GM12873 (cell line): ENCODE measurements around the gene RASSF1.

Experiments
- TF ChIP-seq, protein P1 (sequence below): IDR thresholded peaks from 2 replicates; pipeline ENCODE4 v1.5.1; 2012; ENCODE audit warnings: low read depth, mild to moderate bottlenecking, moderate library complexity, low read length, control low read depth; ENCODE audit not compliant: insufficient read depth; ENCODE audit errors: missing control alignments

RASSF1 gene

DNA sequence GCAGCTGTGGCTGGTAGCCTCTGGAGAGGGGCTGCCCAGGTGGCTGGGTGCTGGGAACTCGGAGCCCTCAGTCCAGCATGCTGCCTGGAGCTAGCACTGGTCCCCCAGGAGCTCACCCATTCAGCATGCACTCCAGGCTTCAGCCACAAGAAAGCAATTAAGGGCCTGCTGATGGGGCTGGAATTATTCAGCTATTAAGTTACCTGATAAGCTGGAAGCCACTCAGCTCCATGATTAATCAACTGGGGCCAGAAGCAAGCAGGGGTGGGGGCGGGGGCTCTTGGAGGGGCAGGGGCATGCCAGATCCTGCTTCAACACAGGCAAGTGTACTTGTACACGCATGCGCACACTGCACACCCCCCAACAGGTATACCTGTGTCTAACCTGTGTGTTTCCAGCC, 40.7 kb upstream of the RASSF1 start:
- TF ChIP-seq, protein P1, sequence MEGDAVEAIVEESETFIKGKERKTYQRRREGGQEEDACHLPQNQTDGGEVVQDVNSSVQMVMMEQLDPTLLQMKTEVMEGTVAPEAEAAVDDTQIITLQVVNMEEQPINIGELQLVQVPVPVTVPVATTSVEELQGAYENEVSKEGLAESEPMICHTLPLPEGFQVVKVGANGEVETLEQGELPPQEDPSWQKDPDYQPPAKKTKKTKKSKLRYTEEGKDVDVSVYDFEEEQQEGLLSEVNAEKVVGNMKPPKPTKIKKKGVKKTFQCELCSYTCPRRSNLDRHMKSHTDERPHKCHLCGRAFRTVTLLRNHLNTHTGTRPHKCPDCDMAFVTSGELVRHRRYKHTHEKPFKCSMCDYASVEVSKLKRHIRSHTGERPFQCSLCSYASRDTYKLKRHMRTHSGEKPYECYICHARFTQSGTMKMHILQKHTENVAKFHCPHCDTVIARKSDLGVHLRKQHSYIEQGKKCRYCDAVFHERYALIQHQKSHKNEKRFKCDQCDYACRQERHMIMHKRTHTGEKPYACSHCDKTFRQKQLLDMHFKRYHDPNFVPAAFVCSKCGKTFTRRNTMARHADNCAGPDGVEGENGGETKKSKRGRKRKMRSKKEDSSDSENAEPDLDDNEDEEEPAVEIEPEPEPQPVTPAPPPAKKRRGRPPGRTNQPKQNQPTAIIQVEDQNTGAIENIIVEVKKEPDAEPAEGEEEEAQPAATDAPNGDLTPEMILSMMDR: no peak

DNA sequence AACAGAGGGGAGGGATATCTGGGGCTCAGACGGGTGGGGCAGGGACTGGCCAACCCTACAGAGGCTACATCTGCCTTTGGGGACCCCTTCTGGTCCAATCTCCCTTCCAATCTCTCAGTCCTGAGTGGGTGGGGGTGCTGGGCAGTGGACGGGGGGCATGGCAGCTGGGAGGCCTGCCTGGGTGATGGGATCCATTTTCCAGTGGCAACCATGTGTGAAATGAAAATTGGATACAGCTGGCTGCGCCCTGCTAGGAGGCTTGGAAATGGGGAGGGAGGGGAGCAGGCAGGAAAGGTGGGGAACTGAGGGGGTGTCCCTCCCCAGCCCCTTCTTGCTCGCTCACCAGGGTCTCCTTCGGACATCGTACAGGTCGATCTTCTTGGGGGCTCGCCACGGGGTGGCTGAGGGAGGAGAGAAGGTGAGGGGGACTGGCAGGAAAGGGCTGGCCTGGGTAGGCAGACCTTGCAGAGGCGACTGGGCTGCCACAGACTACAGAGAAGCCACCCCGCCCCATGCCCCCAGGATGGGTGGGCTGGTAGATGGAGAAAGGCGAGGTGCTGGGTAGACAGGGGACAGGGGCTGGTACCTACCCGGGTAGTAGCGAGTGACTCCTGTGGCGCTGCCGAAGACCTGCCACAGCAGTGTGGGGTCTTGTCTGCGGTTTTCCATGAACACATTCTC, 39.9 kb upstream of the RASSF1 start:
- TF ChIP-seq, protein P1: no peak

DNA sequence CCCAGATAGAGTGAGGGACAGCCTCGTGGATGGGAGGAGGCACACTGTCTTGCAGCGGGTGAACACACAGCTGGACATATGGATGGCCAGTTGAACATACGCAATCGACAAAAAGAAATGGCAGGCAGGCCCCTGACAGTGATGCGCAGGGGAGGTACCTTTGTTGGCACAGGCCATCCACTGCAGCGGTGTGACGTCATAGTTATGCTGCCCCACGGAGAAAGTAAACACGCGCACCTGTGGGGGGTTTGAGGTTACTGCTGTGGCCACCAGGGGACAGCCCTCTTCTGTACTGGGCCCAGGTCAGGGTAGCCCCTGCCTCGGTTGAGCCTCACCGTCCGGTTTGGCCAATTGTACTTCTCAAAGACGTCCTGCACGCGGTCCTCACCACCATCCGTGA, 38.1 kb upstream of the RASSF1 start:
- TF ChIP-seq, protein P1: no peak

DNA sequence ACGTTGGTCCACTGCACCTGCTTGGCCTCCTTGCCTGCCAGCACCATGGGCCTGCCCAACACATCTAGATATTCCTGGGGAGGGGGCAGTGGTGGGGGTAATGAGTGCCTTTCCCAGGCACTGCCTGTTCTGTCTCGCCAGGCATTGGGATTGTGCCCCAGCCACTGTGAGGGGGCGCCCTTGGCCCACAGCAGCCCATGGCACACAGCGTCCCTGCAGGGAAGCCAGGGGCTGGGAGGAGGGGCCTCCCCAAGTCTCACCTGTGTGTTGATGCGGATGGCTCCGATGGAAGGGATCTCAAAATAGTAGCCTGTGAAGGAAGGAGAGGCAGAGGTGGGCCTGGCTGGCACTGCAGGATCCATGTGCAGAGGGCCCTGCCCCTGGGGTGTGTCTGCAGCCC, 37.4 kb upstream of the RASSF1 start:
- TF ChIP-seq, protein P1: no peak

DNA sequence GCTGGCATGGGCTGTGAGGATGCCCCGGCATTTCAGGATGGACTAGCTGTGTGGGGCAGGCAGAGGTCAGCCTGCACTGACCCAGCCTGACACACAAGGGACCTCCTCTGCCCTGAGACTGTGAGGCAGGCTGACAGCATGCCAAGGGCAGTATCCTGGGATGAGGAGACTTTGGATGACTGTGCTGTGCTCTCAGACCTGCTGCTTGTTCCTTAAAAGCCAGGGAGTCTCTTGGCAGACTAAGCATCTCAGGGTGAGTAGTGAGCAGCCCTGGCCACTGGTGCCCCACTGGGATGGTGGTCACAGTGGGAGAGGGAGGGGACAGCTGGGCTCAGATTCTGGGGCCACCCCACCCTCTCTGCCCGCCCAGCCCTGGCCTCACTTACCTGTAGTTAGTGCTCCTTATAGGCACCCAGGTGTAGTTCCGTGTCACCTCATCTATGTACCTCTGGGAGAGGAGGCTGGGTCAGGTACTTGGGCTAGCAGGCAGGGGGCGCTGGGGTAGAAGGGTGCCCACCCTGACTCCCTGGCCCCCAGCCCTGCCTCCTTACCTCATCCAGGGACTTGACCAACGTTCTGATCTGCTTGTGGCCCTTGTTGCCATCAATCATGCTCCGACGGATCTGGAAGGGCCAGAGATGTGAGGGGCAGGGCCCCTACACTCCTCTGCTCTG, 34.8 kb upstream of the RASSF1 start:
- TF ChIP-seq, protein P1: peak; percentile 33

DNA sequence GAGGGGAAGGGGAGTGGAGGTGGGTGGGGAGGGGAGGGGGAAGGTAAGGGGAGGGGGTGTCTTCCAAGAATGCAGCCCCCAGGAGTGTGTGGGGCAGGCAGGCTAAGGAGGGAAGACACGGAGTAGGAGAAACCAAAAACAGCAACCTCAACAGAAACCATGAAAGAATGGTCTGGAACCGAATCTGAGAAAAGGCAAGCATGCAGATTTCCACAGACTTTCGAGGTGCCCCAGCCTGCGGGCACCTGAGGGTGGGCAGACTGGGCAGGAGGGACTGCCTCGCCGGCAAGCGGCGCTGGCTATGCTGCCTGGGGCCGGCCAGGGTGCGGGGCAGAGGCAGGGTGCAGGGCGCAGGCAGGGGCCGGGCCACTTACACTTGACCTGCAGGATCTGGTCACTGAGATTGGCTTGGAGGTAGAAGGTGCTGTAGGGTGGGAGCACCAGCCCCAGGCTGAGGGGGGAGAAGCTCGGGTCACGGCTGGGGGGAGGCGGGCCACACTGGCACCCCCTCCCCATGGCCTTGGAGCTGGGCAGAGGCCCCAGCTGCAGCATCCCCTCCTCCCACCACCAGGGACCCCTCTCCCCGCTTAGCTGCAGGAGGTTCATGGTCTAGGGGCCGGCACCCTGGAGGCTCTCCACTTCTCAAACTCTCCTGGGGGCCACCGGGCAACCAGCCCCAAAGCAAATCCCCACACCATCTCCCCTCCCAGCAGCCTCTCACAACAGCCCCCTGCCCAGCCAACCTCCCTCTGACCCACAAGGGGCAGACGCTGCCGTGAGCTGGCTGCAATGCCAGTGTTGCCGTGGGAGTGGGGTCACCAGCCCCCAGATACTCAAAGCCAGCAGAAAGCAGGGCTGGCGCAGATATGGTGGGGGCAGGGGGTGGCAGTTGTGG, 34.0 kb upstream of the RASSF1 start:
- TF ChIP-seq, protein P1: no peak

DNA sequence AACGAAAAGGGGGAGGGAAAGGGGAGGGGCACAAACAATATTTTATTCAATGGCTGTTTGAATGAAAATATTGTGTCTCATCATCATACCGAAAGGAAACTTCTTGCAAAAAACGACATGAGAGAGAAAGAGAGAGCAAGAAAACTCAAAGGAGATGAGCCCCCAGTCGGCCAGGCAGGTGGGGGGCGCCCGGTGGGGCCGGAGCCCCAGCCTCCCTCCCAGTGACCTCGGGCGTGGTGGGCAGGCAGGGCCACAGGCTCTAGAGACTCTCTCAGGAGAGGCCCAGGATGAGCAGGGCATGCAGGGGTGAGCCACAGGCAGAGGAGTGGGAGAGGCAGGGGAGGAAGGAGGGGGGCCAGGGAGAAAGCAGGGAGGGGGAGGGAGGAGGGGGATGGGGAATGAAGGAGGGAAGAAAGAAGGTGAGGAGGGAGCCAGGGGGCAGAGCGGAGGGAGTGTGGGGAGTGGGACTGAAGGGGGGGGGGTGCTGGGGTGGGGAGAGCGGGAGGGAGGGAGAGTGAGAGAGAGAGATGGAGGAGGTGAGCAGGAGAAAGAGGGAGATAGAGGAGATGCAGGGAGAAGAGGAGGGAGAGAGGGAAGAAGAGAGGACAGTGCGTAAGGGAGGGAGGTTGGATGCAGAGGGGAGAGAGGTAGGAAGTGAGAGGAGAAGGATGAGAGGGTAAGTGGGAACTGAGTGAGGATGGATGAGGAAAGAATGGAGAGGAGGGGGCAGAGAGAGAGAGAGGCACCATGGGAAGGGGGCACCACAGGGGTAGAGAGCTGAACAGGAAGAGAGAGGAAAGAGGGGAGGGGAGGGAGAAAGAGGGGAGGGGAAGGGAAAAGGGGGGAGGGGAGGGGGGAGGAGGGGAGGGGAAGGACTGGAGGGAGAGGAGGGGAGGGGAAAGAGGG, 32.8 kb upstream of the RASSF1 start:
- TF ChIP-seq, protein P1: no peak
